ENCODE measurements around the gene CBX4. TPM values are rescaled to one million over a fixed set of nuclear protein-coding genes. Genes with fewer than 3 reads are reported as not detected.

The CBX4 gene
- total and polyA plus RNA-seq, 2 experiments from 2014 or later = 1.4 to 4.6 TPM

- TF ChIP-seq ZNF462 (CRISPR knock-in tag; IDR thresholded peaks at IDR 0.05) (no peak), NANOG (IDR thresholded peaks at IDR 0.05; ENCODE audit: borderline replicate concordance) (no peak), POLR2AphosphoS5 (IDR thresholded peaks at IDR 0.05; ENCODE audit: low read depth) (no peak), EZH2phosphoT487 (IDR thresholded peaks at IDR 0.05; ENCODE audit: unreplicated experiment) (peak; percentile 52)
Measured at GRCh38 chr17:79792984-79793923, 46.0 kb downstream of the CBX4 start (continued).

GRCh38 chr17:79792341-79792871, 46.8 kb downstream of the CBX4 start:
- H2AFZ ChIP-seq = no peak overlapping the region
- H3K9me2 ChIP-seq (ENCODE audit: insufficient read depth) = no peaks in the 10 kb centered on the region
- no peaks in the 10 kb centered on the region; the same call in 2 of the 3 replicates for H3K36me3 Mint-ChIP-seq (ENCODE audit: low read depth)
- peak overlapping the region; percentile 47 for H3K4me3 Mint-ChIP-seq
- peaks cover 10% of the 10 kb centered on the region for H4K20me1 ChIP-seq (replicated peaks; ENCODE audit: insufficient read depth)
- H3K27ac ChIP-seq (ENCODE audit: low read depth) = no peak overlapping the region
- H3K4me2 ChIP-seq = no peak overlapping the region
- no peaks in the 10 kb centered on the region for H3K9me3 Mint-ChIP-seq
- peaks cover 37% of the 10 kb centered on the region for H3K4me1 ChIP-seq (ENCODE audit: insufficient read depth)
- peaks cover 36% of the 10 kb centered on the region for H3F3A ChIP-seq (replicated peaks; ENCODE audit: low read depth)
- DNase-seq (ENCODE audit: low spot score) (peak; percentile 54), ATAC-seq (no peak)
- H3K36me3 ChIP-seq (ENCODE audit: insufficient read depth) = no peaks in the 10 kb centered on the region
- no peaks in the 10 kb centered on the region for H3K79me2 ChIP-seq (replicated peaks; ENCODE audit: insufficient read depth)
- H3K4me3 ChIP-seq = peak overlapping the region; percentile 43; the same call in 1 of the 2 replicates
- H3K27me3 Mint-ChIP-seq (ENCODE audit: insufficient read depth, low read depth, poor library complexity) = peaks cover 95% of the 10 kb centered on the region
- no peak overlapping the region for H3K27ac Mint-ChIP-seq
- TF ChIP-seq ETS1 (IDR thresholded peaks at IDR 0.05) (no peak), EZH2 (IDR thresholded peaks at IDR 0.05; ENCODE audit: low read depth, unreplicated experiment) (peak; percentile 96)
- H3K4me1 Mint-ChIP-seq = peaks cover 45% of the 10 kb centered on the region
- H3K27me3 ChIP-seq (ENCODE audit: insufficient read depth) = peaks cover 94% of the 10 kb centered on the region

Data from GM23338 (cell line).